Astrocyte of the spinal cord (primary cell): Measurements from ENCODE around the gene PNPLA2.

ENCODE experiments used
- DNase-seq: peaks from one replicate; pipeline ENCODE4 v3.0.0; 2011; ENCODE audit warnings: low read depth, low spot score
- H3K4me3 ChIP-seq: 2 replicates; pipeline ENCODE4 v1.5.1; 2011; ENCODE audit warnings: low read depth, mild to moderate bottlenecking, low read length, moderate library complexity
- CTCF ChIP-seq: IDR thresholded peaks from 2 replicates; pipeline ENCODE4 v1.5.1; 2012; ENCODE audit warnings: low read depth, mild to moderate bottlenecking, low read length, inconsistent platforms
- in situ Hi-C: cut with HindIII; loops from 2 replicates; pipeline ENCODE4 v1.10.0; 2017; ENCODE audit warnings: low sequenced_read_pairs

The PNPLA2 gene

GRCh38 chr11:868394-868793 is 49.7 kb downstream of the PNPLA2 start:
- no peak for DNase-seq
- no peak for TF ChIP-seq CTCF
- no peak overlapping the region for H3K4me3 ChIP-seq
- in situ Hi-C loops: no loop called here

GRCh38 chr11:868802-869201 is 50.1 kb downstream of the PNPLA2 start:
- no peak overlapping the region for H3K4me3 ChIP-seq
- no peak for TF ChIP-seq CTCF
- DNase-seq: no peak
- in situ Hi-C loops: no loop called here

GRCh38 chr11:869399-870126 is 50.8 kb downstream of the PNPLA2 start:
- no peak for TF ChIP-seq CTCF
- in situ Hi-C loops: no loop called here
- H3K4me3 ChIP-seq: no peak overlapping the region
- DNase-seq: no peak

- DNase-seq: no peak
- TF ChIP-seq CTCF: peak; percentile 34
- in situ Hi-C loops: no loop called here
- H3K4me3 ChIP-seq: no peak overlapping the region
Observed at GRCh38 chr11:870127-870413, 51.4 kb downstream of the PNPLA2 start.

- no peak for DNase-seq
- TF ChIP-seq CTCF: no peak
- no peak overlapping the region for H3K4me3 ChIP-seq
- in situ Hi-C loops: no loop called here
Observed at GRCh38 chr11:870418-870817, 51.7 kb downstream of the PNPLA2 start.

- DNase-seq: no peak
- no peak overlapping the region for H3K4me3 ChIP-seq
- in situ Hi-C loops: no loop called here
- no peak for TF ChIP-seq CTCF
Observed at GRCh38 chr11:871472-871871, 52.8 kb downstream of the PNPLA2 start.

- TF ChIP-seq CTCF: no peak
- in situ Hi-C loops: no loop called here
- no peak for DNase-seq
- no peak overlapping the region for H3K4me3 ChIP-seq
Observed at GRCh38 chr11:872799-873198, 54.1 kb downstream of the PNPLA2 start.
